GM19328 (cell line): ENCODE measurements around the gene DCUN1D3.
"Not testable (repeated sequence)": the region's sequence is repeated elsewhere in the genome, so short reads cannot be mapped to it uniquely, and the experiment has no call there.

ENCODE experiments used
- ATAC-seq: cut with Tn5 transposase; IDR thresholded peaks from one replicate; pipeline ENCODE4 v1.9.1; 2021; ENCODE audit warnings: mild to moderate bottlenecking, moderate library complexity; ENCODE audit not compliant: unreplicated experiment

DCUN1D3 gene, protein sequence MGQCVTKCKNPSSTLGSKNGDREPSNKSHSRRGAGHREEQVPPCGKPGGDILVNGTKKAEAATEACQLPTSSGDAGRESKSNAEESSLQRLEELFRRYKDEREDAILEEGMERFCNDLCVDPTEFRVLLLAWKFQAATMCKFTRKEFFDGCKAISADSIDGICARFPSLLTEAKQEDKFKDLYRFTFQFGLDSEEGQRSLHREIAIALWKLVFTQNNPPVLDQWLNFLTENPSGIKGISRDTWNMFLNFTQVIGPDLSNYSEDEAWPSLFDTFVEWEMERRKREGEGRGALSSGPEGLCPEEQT

GRCh38 chr16:20900299-20901067, at the start of gene DCUN1D3, which contains the start of gene LYRM1:
Gene DCUN1D3 (minus strand): TSS chr16:20900358. CDS start chr16:20862538, 37,820 bp downstream.
Gene LYRM1 (plus strand): TSS chr16:20900771. CDS start chr16:20915556, 14,785 bp downstream.
- peak; percentile 71 for ATAC-seq

GRCh38 chr16:20949660-20950059, 49.5 kb upstream of the DCUN1D3 start:
- ATAC-seq = no peak

DNA sequence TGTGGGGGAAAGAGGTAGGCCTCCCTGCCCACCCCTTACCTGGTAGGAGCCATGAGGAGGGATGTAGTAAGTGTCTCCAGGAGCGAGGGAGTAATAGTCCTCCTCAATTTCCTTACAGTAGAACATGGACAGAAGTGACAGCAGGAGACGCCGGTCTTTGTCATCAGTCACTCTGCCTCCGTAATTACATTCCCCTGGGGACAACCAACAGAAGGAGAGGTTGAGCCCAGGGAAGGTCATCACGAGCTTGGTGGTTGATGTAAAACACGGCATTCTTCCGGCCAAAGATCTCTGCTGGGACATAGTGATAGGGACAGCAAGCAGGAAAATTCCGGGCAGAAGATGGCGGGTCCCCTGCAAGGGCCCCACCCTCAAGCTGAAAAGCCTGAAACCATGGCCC, 48.3 kb upstream of the DCUN1D3 start:
- no peak for ATAC-seq

GRCh38 chr16:20946015-20946629, 46.0 kb upstream of the DCUN1D3 start:
- no peak for ATAC-seq

DNA sequence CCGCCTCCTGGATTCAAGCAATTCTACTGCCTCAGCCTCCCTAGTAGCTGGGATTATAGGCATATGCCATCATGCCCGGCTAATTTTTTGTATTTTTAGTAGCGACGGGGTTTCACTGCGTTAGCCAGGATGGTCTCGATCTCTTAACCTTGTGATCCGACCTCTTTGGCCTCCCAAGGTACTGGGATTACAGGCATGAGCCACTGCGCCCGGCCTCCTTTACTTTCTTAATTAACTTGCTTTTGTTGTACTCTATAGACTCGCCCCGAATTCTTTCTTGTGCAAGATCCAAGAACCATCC, 45.4 kb upstream of the DCUN1D3 start:
- ATAC-seq = not testable (repeated sequence)

DNA sequence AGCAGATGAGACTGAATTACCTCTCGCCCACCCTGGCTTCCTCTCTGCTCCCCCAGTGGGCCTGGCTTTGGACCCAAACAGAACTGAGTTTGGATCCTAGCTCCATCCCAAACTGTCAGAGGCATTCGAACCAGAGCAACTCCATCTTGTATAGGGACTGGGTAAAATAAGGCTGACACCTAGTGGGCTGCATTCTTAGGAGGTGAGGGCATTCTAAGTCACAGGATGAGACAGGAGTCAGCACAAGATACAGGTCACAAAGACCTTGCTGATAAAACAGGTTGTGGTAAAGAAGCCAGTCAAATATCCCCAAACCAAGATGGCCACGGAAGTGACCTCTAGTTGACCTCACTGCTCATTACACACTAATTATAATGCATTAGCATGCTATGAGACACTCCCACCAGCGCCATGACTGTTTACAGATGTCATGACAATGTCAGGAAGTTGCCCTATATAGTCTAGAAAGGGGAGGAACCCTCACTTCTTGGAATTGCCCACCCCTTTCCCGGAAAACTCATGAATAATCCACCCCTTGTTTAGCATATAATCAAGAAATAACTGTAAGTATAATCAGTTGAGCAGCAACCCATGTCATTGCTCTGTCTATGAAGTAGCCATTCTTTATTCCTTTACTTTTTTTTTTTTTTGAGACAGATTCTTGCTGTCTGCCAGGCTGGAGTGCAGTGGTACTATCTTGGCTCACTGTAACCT, 44.9 kb upstream of the DCUN1D3 start:
- ATAC-seq = no peak

DNA sequence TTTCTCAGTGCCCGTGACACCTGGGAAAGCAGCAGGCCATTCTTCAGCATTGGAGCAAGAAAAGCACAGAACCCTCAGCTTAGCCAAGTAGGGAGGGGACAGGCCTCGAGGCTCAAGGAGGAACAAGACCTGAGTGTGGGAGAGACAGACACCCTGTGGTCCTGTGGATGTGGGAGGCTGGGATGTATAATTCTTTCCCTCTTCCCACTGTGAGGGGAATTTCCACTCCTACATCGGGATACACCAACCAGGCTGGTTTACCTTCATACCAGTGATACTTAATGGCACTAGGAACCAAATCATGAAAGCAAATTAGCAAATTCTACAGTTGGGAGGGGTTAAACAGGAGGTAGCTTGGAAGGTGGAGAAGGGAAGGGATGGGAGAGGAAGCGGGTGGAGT, 42.1 kb upstream of the DCUN1D3 start:
- no peak for ATAC-seq

DNA sequence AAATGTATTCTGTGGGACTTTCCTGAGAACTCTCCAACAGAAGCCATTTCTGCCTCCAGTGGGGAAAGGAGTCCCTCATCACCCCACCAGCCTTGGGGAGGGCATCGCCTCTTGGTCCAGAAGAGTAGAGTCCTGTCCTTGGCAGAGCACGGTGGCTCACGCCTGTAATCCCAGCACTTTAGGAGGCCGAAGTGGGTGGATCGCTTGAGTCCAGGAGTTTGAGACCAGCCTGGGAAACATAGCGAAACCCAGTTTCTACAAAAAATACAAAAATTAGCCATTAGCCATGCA, 41.4 kb upstream of the DCUN1D3 start:
- ATAC-seq = no peak

DNA sequence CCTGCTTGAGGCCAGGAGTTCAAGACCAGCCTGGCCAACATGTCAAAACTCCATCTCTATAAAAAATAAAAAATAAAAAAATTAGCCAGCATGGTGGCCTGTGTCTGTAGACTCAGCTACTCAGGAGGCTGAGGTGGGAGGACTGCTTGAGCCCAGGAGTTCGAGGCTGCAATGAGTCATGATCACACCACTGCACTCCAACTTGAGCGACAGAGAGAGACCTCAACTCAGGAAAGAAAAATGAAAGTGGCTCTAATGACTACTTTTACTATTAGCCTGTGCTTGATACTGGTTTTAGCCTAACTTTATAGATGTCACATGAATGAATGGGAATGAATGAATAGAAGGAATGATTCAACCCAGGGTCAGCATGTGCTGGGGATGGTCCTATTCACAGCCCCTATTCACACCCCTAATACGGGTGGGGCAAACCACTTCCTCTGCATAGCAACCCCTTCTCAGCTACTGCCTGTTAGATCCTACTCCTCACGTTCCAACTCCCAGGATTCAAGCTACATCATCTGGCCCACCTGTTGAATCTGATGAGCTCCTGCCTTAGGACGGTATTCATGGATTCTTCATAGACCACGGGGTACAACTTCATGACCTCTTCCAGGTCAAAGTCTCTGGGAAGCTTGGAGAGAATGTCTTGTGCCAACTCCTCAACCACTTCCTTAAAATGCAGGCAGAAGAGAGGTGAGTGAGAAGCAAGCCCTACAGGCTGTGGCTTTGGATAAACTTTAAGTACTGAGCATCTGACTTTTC, 40.9 kb upstream of the DCUN1D3 start:
- ATAC-seq = no peak

- no peak for ATAC-seq
These were observed 39.5 kb upstream of the DCUN1D3 start for GRCh38 chr16:20939611-20940010.

GRCh38 chr16:20938426-20938825, 38.3 kb upstream of the DCUN1D3 start:
- no peak for ATAC-seq

DNA sequence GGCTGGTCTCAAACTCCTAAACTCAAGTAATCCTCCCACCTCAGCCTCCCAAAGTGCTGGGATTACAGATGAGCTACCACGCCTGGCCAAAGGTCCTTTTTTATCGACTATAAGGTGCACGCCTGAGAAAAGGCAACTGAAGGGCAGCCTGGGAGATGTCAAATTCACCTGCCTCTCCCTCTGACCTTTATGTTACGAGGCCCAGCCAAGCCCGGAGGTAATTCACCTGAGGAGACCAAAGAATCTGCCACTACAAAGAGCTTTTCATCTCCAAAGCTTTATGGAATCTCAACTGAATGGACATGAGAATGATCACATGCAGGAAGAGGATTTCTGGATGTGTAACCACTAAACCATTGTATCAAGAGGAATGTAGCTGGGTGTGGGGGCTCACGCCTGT, 37.6 kb upstream of the DCUN1D3 start:
- ATAC-seq = no peak

GRCh38 chr16:20933589-20933988, 33.4 kb upstream of the DCUN1D3 start:
- no peak for ATAC-seq

DNA sequence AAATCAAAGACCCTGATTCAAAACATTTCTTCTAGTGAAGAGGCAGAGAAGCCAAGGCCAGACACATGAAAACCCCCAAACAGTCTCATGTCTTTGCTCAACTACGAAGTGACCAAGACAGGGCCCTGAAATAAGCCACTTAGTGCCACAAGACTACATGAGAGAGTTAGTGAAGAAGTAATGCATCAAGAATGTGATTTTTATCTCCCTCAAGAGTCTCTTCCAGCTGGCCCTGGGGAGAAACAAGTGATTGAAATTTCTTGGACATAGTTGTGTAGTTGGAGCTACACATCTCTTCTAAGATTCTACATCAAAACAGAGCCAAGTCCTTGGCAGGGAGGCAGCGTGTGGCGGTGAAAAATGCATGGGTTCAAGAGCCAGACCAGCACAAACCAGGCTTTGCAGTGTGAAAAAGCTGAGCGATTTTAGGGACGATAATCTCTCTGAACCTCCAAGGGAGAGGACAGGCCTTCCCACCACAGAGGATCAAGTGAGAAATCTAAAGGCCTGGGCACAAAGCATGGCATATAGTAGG, 31.0 kb upstream of the DCUN1D3 start:
- no peak for ATAC-seq

- no peak for ATAC-seq
These were observed 30.2 kb upstream of the DCUN1D3 start for GRCh38 chr16:20930365-20930690.

DNA sequence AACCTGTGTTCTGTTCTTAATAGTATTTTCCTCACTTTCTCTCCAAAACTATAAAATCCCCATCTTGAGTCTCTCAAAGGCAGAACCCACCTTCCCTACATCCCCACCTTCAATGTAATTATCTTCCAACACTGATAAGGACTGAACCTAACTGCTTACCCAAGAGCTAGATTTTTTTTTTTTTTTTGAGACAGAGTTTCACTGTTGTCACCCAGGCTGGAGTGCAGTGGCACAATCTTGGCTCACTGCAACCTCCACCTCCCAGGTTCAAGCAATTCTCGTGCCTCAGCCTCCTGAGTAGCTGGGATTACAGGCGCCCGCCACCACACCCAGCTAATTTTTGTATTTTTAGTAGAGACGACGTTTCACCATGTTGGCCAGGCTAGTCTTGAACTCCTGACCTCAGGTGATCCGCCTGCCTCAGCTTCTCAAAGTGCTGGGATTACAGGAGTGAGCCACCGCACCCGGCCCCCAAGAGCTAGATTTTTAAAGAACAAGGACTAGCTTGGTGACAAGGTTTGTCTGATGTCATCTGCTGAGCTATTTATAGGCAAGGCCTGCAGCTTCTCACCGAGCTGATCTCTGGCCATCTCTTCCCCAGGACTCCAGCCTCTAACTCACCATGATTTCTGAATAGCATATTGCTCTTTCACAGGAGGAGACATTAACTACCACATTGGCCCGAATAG, 29.7 kb upstream of the DCUN1D3 start:
- not testable (repeated sequence) for ATAC-seq

GRCh38 chr16:20928774-20929411, 28.7 kb upstream of the DCUN1D3 start:
- no peak for ATAC-seq

- ATAC-seq = no peak
These were observed 25.6 kb upstream of the DCUN1D3 start for GRCh38 chr16:20925751-20926150.

DNA sequence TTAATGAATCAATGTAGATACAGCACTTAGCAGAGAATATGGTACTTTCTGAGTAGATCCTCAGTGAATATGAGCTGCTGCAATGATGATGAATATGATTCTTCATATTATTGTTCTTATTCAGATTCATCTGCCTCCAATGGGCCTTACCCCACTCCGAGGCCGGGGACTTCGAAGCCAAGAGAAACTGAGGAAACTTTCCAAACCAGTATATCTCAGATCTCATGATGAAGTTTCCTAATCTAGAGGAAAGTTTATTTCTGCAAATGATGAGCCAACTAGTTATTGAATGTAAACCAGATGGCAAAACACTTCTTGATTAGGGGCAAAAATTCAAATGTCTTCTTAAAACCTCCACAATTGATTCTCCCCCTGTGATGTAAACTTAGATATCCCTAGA, 23.7 kb upstream of the DCUN1D3 start:
- no peak for ATAC-seq

GRCh38 chr16:20920799-20921198, 20.6 kb upstream of the DCUN1D3 start:
- ATAC-seq = no peak
